Spleen (tissue), 7 donors: ENCODE data around the gene TRAPPC14.

Source experiments
- CTCF ChIP-seq, 11 experiments: fragments of 200-600 bp in 7 of 11; fragments of 450-650 bp in 4 of 11; sonication (generic) in 4 of 11; IDR thresholded peaks in 8 of 11; conservative IDR thresholded peaks in 3 of 11; 1 replicate in 7 of 11; 2 replicates in 4 of 11; pipeline versions ENCODE4 v1.4.0 to v1.8.0; 2016 to 2021; ENCODE audit warnings: antibody characterized with exemption in 11 of 11, inconsistent platforms in 4 of 11, mild to moderate bottlenecking in 1 of 11
- POLR2A ChIP-seq, 3 donors: fragments of 450-650 bp; IDR thresholded peaks; one replicate each; pipeline ENCODE4 v1.5.1; 2017; ENCODE audit warnings: antibody characterized with exemption in 3 of 3, mild to moderate bottlenecking in 1 of 3
- donor health status: DM: no; HTN: no; CAD: no; lungs with moderate emphysema.
- donor health status: DM: no; HTN: no; CAD: no.
- donor health status: DM: no; HTN: no; CAD: no.

GRCh38 chr7:100155553-100156317 lies 2.8 kb downstream of the TRAPPC14 start:
- TF ChIP-seq POLR2A (IDR thresholded peaks at IDR 0.05), result no peak
- no peak for TF ChIP-seq CTCF (IDR thresholded peaks at IDR 0.05 in 8 of 11, conservative IDR thresholded peaks at IDR 0.05 in 3 of 11)
